IMR-90 (cell line): Measurements from ENCODE around the gene SLX9. TPM values are rescaled to one million over a fixed set of nuclear protein-coding genes. Genes with fewer than 3 reads are reported as not detected.

Experiments
- ATAC-seq: fragments of 200-7000 bp; cut with Tn5 transposase; 2 replicates; pipeline ENCODE4 v1.9.1; 2020; ENCODE audit warnings: low read depth, mild to moderate bottlenecking, moderate library complexity
- BruUV-seq: library from RNA; stranded (reverse); fragments of 400-500 nt; replicated peaks from 2 replicates; lab custom pipeline; 2021; lab: Mats Ljungman, UMichigan
- CTCF ChIA-PET: fragments of 300-600 bp; formaldehyde crosslinking; extraction: SDS; loops from one replicate; lab custom pipeline; 2021; ENCODE audit warnings: antibody characterized with exemption; lab: Yijun Ruan, JAX
- POLR2A ChIA-PET: fragments of 300-600 bp; sonication (Branson Sonifier 250); formaldehyde crosslinking; loops from one replicate; lab custom pipeline; 2022; ENCODE audit warnings: antibody characterized with exemption; ENCODE audit not compliant: unreplicated experiment; lab: Charles Lee
- DNase-seq: peaks from one replicate; pipeline ENCODE4 v3.0.0; 2013
- H2AFZ ChIP-seq: replicated peaks from 2 replicates; pipeline ENCODE3; 2013; ENCODE audit warnings: low read length, mild to moderate bottlenecking; ENCODE audit not compliant: poor library complexity
- H2AK5ac ChIP-seq: 2 replicates; pipeline ENCODE4 v1.6.1; 2013; ENCODE audit warnings: low read depth, low read length, inconsistent platforms
- H2AK9ac ChIP-seq: replicated peaks from 2 replicates; pipeline ENCODE3; 2013; ENCODE audit warnings: mild to moderate bottlenecking, low read depth, low read length, moderate library complexity; ENCODE audit not compliant: poor library complexity
- H2BK120ac ChIP-seq: 2 replicates; pipeline ENCODE4 v1.6.1; 2013; ENCODE audit warnings: low read depth, low read length, inconsistent platforms
- H2BK15ac ChIP-seq: 3 replicates; pipeline ENCODE4 v1.6.1; 2013; ENCODE audit warnings: low read depth, low read length, inconsistent platforms
- H2BK20ac ChIP-seq: 2 replicates; pipeline ENCODE4 v1.6.1; 2013; ENCODE audit warnings: low read depth, mild to moderate bottlenecking, inconsistent platforms, low read length, moderate library complexity
- H2BK5ac ChIP-seq: 2 replicates; pipeline ENCODE4 v1.6.1; 2013; ENCODE audit warnings: mild to moderate bottlenecking, low read depth, low read length, inconsistent platforms; ENCODE audit not compliant: poor library complexity, severe bottlenecking
- H3K14ac ChIP-seq: replicated peaks from 2 replicates; pipeline ENCODE4 v1.6.1; 2013; ENCODE audit warnings: low read depth, low read length, inconsistent platforms
- H3K18ac ChIP-seq: 2 replicates; pipeline ENCODE4 v1.6.1; 2013; ENCODE audit warnings: low read depth, low read length, control low read depth
- H3K23ac ChIP-seq: 2 replicates; pipeline ENCODE4 v1.6.1; 2013; ENCODE audit warnings: low read depth, low read length, inconsistent platforms
- H3K27ac ChIP-seq: 2 replicates; pipeline ENCODE4 v1.5.1; 2013; ENCODE audit warnings: mild to moderate bottlenecking, control low read depth, low read length; ENCODE audit not compliant: insufficient read depth
- H3K27me3 ChIP-seq: 2 replicates; pipeline ENCODE4 v1.6.1; 2013; ENCODE audit warnings: low read length; ENCODE audit not compliant: control insufficient read depth, insufficient read depth
- H3K36me3 ChIP-seq: 2 replicates; pipeline ENCODE4 v1.6.1; 2013; ENCODE audit warnings: low read length, mixed read lengths; ENCODE audit not compliant: control insufficient read depth, insufficient read depth
- H3K4ac ChIP-seq: 2 replicates; pipeline ENCODE4 v1.6.1; 2013; ENCODE audit warnings: low read depth, low read length, inconsistent platforms
- H3K4me1 ChIP-seq: 2 replicates; pipeline ENCODE4 v1.6.1; 2013; ENCODE audit warnings: low read length, mixed read lengths; ENCODE audit not compliant: control insufficient read depth, insufficient read depth
- H3K4me2 ChIP-seq: 2 replicates; pipeline ENCODE4 v1.6.1; 2013; ENCODE audit warnings: low read depth, mild to moderate bottlenecking, control low read depth, low read length, moderate library complexity
- H3K4me3 ChIP-seq: 2 replicates; pipeline ENCODE4 v1.5.1; 2013; ENCODE audit warnings: low read depth, mild to moderate bottlenecking, control low read depth, low read length, moderate library complexity; ENCODE audit not compliant: insufficient read depth
- H3K56ac ChIP-seq: 2 replicates; pipeline ENCODE4 v1.6.1; 2013; ENCODE audit warnings: low read length, inconsistent platforms; ENCODE audit not compliant: insufficient read depth; ENCODE audit errors: extremely low read depth
- H3K79me1 ChIP-seq, 2 experiments: 2 replicates each; pipeline ENCODE4 v1.6.1; 2013; ENCODE audit warnings: low read length in 2 of 2, inconsistent platforms in 1 of 2, low read depth in 1 of 2
- H3K9ac ChIP-seq: 2 replicates; pipeline ENCODE4 v1.6.1; 2013; ENCODE audit warnings: low read depth, low read length, control low read depth
- H3K9me1 ChIP-seq: 2 replicates; pipeline ENCODE4 v1.6.1; 2013; ENCODE audit warnings: low read length, inconsistent platforms; ENCODE audit not compliant: insufficient read depth
- H3K9me3 ChIP-seq: 2 replicates; pipeline ENCODE4 v1.6.1; 2013; ENCODE audit warnings: low read length; ENCODE audit not compliant: control insufficient read depth, insufficient read depth
- H4K20me1 ChIP-seq: 2 replicates; pipeline ENCODE4 v1.6.1; 2013; ENCODE audit warnings: low read length, inconsistent platforms; ENCODE audit not compliant: insufficient read depth
- H4K5ac ChIP-seq: 2 replicates; pipeline ENCODE4 v1.6.1; 2013; ENCODE audit warnings: mild to moderate bottlenecking, low read depth, low read length, control low read depth
- H4K8ac ChIP-seq, 2 experiments: 2 replicates each; pipeline ENCODE4 v1.6.1; 2013; ENCODE audit warnings: low read depth in 2 of 2, low read length in 2 of 2, control low read depth in 1 of 2, inconsistent platforms in 1 of 2
- H4K91ac ChIP-seq: 2 replicates; pipeline ENCODE4 v1.6.1; 2013; ENCODE audit warnings: low read depth, low read length, inconsistent platforms; ENCODE audit not compliant: insufficient read depth
- BHLHE40 ChIP-seq: fragments of 150-350 bp; IDR thresholded peaks from 2 replicates; pipeline ENCODE4 v1.6.1; 2016; ENCODE audit warnings: mild to moderate bottlenecking, low read depth, low read length
- CEBPB ChIP-seq: IDR thresholded peaks from 2 replicates; pipeline ENCODE4 v1.6.1; 2012; ENCODE audit warnings: low read depth, low read length, improper control_type of control experiment
- CHD1 ChIP-seq: IDR thresholded peaks from 2 replicates; pipeline ENCODE4 v1.6.1; 2012; ENCODE audit warnings: low read depth, low read length, improper control_type of control experiment
- ELK1 ChIP-seq: fragments of 150-350 bp; IDR thresholded peaks from 2 replicates; pipeline ENCODE4 v1.6.1; 2016; ENCODE audit warnings: low read depth, mild to moderate bottlenecking, low read length, moderate library complexity, borderline replicate concordance
- FOS ChIP-seq: fragments of 150-350 bp; IDR thresholded peaks from 2 replicates; pipeline ENCODE4 v1.6.1; 2016; ENCODE audit warnings: low read depth, low read length
- MAZ ChIP-seq: IDR thresholded peaks from 2 replicates; pipeline ENCODE4 v1.6.1; 2012; ENCODE audit warnings: low read depth, mild to moderate bottlenecking, low read length, improper control_type of control experiment, moderate library complexity, borderline replicate concordance
- NFE2L2 ChIP-seq: fragments of 150-350 bp; IDR thresholded peaks from 2 replicates; pipeline ENCODE4 v1.6.1; 2016; ENCODE audit warnings: low read depth, mild to moderate bottlenecking, low read length
- RAD21 ChIP-seq: IDR thresholded peaks from 2 replicates; pipeline ENCODE4 v1.6.1; 2012; ENCODE audit warnings: low read length, improper control_type of control experiment
- RCOR1 ChIP-seq: IDR thresholded peaks from 2 replicates; pipeline ENCODE4 v1.6.1; 2012; ENCODE audit warnings: mild to moderate bottlenecking, low read length, improper control_type of control experiment; ENCODE audit not compliant: insufficient replicate concordance
- USF2 ChIP-seq: fragments of 150-350 bp; IDR thresholded peaks from 2 replicates; pipeline ENCODE4 v1.6.1; 2017; ENCODE audit warnings: mild to moderate bottlenecking, antibody characterized with exemption, low read length, low read depth
- WGBS, 2 experiments: methylation state at CpG; one replicate each; pipeline versions ENCODE4 v1.1.5 to v1.1.7; 2013; ENCODE audit warnings: missing lambda C conversion rate in 2 of 2; ENCODE audit not compliant: insufficient read length in 1 of 2; ENCODE audit errors: extremely low coverage in 2 of 2; 5-methylcytosine and 5-hydroxymethylcytosine counted together
- dilution Hi-C: fragments of 300-500 bp; cut with HindIII; formaldehyde crosslinking; loops from one replicate; pipeline ENCODE4 v1.14.3; 2018; ENCODE audit warnings: low sequenced_read_pairs; ENCODE audit not compliant: unreplicated experiment
- in situ Hi-C: fragments of 300-500 bp; cut with MboI; formaldehyde crosslinking; loops from 3 replicates; pipeline ENCODE4 v1.14.3; 2019; ENCODE audit warnings: low sequenced_read_pairs, inconsistent platforms, mixed read lengths
- intact Hi-C: fragments of 100-400 bp; cut with micrococcal nuclease; formaldehyde crosslinking; loops from 2 replicates; pipeline ENCODE4 v1.10.0; 2022
- polyA plus RNA-seq, 3 experiments: library from polyadenylated mRNA; depleted of rRNA; stranded (reverse); fragments of >200 nt; gene quantifications; 2 replicates each; pipeline ENCODE4 v1.2.3, GENCODE V29; 2012; ENCODE audit warnings: low replicate concordance in 1 of 3
- total RNA-seq: library from RNA; depleted of rRNA; stranded (reverse); fragments of >200 nt; gene quantifications from 2 replicates; pipeline ENCODE4 v1.2.3, GENCODE V29; 2012

SLX9 gene
- total and polyA plus RNA-seq, 2 of the 4 experiments (the other 2 are of a cell fraction): 10.4 to 21.7 TPM

- TF ChIP-seq RAD21: no peak
These were observed 40.7 kb upstream of the SLX9 start (continued) for GRCh38 chr21:44898851-44899767.

GRCh38 chr21:44899768-44900558 is 39.9 kb upstream of the SLX9 start:
- dilution Hi-C loops (no loop called here), intact Hi-C loops (no loop called here), in situ Hi-C loops (no loop called here)
- BruUV-seq: no TSS peak
- no peak overlapping the region for H3K27ac ChIP-seq
- H3K18ac ChIP-seq: no peak overlapping the region
- H2BK120ac ChIP-seq: no peak overlapping the region
- no peak overlapping the region for H3K56ac ChIP-seq
- no peak overlapping the region for H3K4ac ChIP-seq
- POLR2A ChIA-PET: no interaction called here
- H2BK15ac ChIP-seq: no peak overlapping the region
- H3K4me1 ChIP-seq: no peaks in the 10 kb centered on the region
- H3K36me3 ChIP-seq: no peaks in the 10 kb centered on the region
- peaks cover 74% of the 10 kb centered on the region for H3K27me3 ChIP-seq
- no peak overlapping the region for H4K5ac ChIP-seq
- no peak overlapping the region for H2AFZ ChIP-seq
- no peak overlapping the region for H4K8ac ChIP-seq
- no peak overlapping the region for H2BK20ac ChIP-seq
- ATAC-seq (no peak), DNase-seq (no peak)
- H3K14ac ChIP-seq: no peak overlapping the region
- H4K91ac ChIP-seq: no peak overlapping the region
- CTCF ChIA-PET: no interaction called here
- H3K9ac ChIP-seq: no peak overlapping the region
- no peak overlapping the region for H3K4me2 ChIP-seq
- H3K9me3 ChIP-seq: no peaks in the 10 kb centered on the region
- no peak overlapping the region for H3K4me3 ChIP-seq
- no peak overlapping the region for H3K23ac ChIP-seq
- WGBS, 2 experiments: 89% methylated on average over 20 of the region's 37 CpGs; no CpG with 5 or more reads in 1 of the 2 experiments
- no peaks in the 10 kb centered on the region for H4K20me1 ChIP-seq
- peaks cover 15% of the 10 kb centered on the region; the same call in 1 of the 2 replicates for H3K9me1 ChIP-seq
- no peak overlapping the region for H2AK9ac ChIP-seq
- H3K79me1 ChIP-seq: no peaks in the 10 kb centered on the region
- no peak overlapping the region for H2BK5ac ChIP-seq
- H2AK5ac ChIP-seq: no peak overlapping the region
- TF ChIP-seq NFE2L2 (no peak), FOS (no peak), RCOR1 (no peak), CEBPB (no peak), ELK1 (no peak), MAZ (no peak), CHD1 (no peak), USF2 (no peak), RAD21 (no peak), BHLHE40 (no peak)
